Activated T-helper 17 cell treated with anti-CD3 and anti-CD28 coated beads, Interleukin-2, amount 50 U/mL, for 72 hours (primary cell): ENCODE measurements around the gene NEU4. TPM values are rescaled to one million over a fixed set of nuclear protein-coding genes. Genes with fewer than 3 reads are reported as not detected.
"Not testable (repeated sequence)": the region's sequence is repeated elsewhere in the genome, so short reads cannot be mapped to it uniquely, and the experiment has no call there.

Experiments used
- ATAC-seq: fragments of 150-1000 bp; cut with Tn5 transposase; replicated peaks from 2 replicates; pipeline ENCODE4 v1.10.0; 2021; ENCODE audit warnings: mild to moderate bottlenecking, moderate library complexity
- H3K27ac Mint-ChIP-seq: one replicate; pipeline ENCODE4 v1.8.0; 2022; ENCODE audit warnings: mixed read lengths
- H3K27me3 Mint-ChIP-seq: one replicate; pipeline ENCODE4 v1.8.0; 2022; ENCODE audit warnings: mixed read lengths
- H3K36me3 Mint-ChIP-seq: one replicate; pipeline ENCODE4 v1.8.0; 2022; ENCODE audit warnings: low read depth, mild to moderate bottlenecking, mixed read lengths
- H3K4me1 Mint-ChIP-seq: one replicate; pipeline ENCODE4 v1.8.0; 2022; ENCODE audit warnings: mixed read lengths
- H3K4me3 Mint-ChIP-seq: one replicate; pipeline ENCODE4 v1.8.0; 2022; ENCODE audit warnings: mild to moderate bottlenecking, mixed read lengths
- H3K9me3 Mint-ChIP-seq: one replicate; pipeline ENCODE4 v1.8.0; 2022; ENCODE audit warnings: mixed read lengths
- total RNA-seq, 2 donors: library from RNA; stranded (reverse); gene quantifications; one replicate each; pipeline ENCODE4 v1.2.3, GENCODE V29; 2022

Gene NEU4
- total RNA-seq, 2 donors from 2014 or later: 1.1 to 9.8 TPM

DNA sequence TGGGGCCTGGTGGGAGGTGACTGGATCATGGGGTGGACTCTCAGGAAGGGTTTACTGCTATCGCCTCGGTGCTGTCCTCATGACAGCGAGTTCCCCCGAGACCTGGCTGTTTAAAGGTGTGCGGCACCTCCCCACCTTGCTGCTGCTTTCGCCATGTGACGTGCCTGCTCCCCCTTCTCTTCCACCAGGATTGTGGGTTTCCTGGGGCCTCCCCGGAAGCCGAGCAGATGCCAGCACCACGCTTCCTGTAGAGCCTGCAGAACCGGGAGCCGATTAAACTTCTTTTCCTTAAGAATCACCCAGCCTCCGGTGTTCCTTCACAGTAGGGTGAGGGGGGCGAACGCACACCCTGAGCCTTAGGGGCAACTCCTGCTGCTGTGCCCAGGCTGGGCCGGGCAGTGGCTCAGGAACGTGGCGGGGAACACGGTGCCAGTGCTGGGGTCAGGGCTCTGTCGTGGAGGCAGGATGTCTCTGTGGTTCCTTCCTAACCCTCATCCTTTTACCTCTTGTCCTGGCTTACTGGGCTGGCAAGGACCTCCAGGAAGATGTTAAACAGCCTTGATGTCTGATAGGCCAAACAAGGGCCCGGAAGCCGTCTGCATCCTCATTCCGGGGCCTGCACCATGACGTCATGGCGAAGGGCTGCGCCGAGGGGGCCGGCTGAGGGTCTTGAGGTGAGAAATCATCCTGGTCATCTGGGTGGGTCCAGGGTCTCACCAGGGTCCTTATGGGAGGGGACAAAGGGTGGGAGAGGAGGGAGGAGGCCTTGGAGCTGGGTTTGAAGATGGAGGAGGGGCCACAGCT is 12.7 kb downstream of the NEU4 start:
- no peak for ATAC-seq
- H3K27me3 Mint-ChIP-seq: peaks cover 3% of the 10 kb centered on the region
- H3K27ac Mint-ChIP-seq: no peak overlapping the region
- H3K9me3 Mint-ChIP-seq: no peaks in the 10 kb centered on the region
- H3K36me3 Mint-ChIP-seq: no peaks in the 10 kb centered on the region
- peaks cover 14% of the 10 kb centered on the region for H3K4me1 Mint-ChIP-seq
- no peak overlapping the region for H3K4me3 Mint-ChIP-seq

DNA sequence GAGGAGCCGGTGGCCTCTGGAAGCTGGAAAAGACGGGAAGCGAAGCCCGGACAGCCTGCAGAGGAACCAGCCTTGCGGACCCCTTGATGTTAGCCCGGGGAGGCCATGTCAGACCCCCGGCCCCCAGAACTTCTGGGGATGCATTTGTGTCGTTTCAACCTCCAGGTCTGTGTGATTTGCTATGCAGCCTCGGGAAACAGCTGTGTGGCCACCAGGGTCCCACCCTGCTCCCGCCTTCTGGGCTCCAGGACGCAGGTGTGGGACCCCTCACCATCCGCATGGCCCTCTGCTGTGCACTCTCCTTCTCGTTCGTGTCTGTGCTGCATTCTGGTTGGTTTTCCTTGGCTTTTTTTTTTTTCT is 13.3 kb downstream of the NEU4 start:
- ATAC-seq: no peak
- peak overlapping the region; percentile 51 for H3K27ac Mint-ChIP-seq
- peaks cover 3% of the 10 kb centered on the region for H3K27me3 Mint-ChIP-seq

DNA sequence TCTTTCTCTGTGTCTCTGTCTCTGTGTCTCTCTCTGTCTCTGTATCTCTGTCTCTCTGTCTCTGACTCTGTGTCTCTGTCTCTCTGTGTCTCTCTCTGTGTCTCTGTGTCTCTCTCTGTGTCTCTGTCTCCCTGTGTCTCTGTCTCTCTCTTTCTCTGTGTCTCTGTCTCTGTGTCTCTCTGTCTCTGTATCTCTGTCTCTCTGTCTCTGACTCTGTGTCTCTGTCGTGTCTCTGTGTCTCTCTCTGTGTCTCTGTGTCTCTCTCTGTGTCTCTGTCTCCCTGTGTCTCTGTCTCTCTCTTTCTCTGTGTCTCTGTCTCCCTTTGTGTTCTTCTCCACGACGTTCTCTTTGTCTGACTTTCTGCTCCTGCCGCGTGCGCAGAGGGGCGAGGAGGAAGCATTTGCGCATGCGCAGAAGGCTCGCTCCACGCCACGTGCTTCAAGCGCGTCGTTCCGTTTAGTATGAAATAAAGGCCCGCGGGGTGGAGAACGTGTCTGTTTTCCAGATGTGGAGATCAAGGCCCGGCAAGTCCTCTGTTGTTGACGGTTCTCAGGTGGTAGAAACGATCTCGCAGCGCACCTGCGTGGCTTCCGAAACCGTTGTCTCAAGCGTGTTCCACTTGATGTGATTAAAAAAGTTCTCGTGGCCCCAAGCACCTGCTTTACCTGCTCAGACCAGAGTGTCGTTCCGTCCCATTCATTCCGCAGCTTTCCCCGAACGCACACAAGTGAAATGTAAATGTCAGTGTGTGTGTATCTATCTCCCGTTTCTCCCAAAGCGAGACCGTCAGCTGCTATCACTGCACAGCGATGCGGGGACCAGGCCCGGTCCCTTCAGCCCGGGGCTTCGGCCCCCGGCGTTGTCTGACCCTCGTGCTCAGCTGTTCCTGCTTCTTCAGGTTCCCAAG is 14.8 kb downstream of the NEU4 start:
- Mint-ChIP-seq H3K4me1 (peaks cover 14% of the 10 kb centered on the region), H3K27ac (peak overlapping the region; percentile 51)
- ATAC-seq, H3K4me3 Mint-ChIP-seq, H3K27me3 Mint-ChIP-seq, H3K9me3 Mint-ChIP-seq, H3K36me3 Mint-ChIP-seq: not testable (repeated sequence)

More for the DNA sequence above, 13.3 kb downstream of the NEU4 start:
- H3K9me3 Mint-ChIP-seq: peaks cover 3% of the 10 kb centered on the region
- no peak overlapping the region for H3K4me3 Mint-ChIP-seq
- peaks cover 14% of the 10 kb centered on the region for H3K4me1 Mint-ChIP-seq
- H3K36me3 Mint-ChIP-seq: no peaks in the 10 kb centered on the region

DNA sequence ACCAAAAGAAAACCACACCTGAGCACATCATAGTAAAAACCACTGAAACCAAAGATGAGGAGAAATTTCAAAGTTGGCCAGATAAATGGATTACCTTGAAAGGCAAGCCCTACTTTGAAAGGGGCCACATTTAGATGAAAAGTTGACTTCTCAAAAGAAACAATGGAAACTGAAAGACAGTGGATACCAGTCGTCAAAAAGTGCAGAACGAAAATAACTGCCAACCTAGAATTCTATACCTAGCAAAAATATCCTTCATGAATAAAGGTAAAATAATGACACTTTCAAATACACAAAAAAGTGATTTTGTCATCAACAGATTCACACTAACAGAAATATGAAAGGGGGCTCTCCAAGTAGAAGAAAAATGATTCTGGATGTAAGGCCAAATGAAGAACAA is 18.4 kb downstream of the NEU4 start:
- H3K4me3 Mint-ChIP-seq: no peak overlapping the region
- H3K27me3 Mint-ChIP-seq: peaks cover 8% of the 10 kb centered on the region
- H3K36me3 Mint-ChIP-seq: no peaks in the 10 kb centered on the region
- peaks cover 14% of the 10 kb centered on the region for H3K4me1 Mint-ChIP-seq
- H3K9me3 Mint-ChIP-seq: peaks cover 3% of the 10 kb centered on the region
- no peak for ATAC-seq
- no peak overlapping the region for H3K27ac Mint-ChIP-seq

DNA sequence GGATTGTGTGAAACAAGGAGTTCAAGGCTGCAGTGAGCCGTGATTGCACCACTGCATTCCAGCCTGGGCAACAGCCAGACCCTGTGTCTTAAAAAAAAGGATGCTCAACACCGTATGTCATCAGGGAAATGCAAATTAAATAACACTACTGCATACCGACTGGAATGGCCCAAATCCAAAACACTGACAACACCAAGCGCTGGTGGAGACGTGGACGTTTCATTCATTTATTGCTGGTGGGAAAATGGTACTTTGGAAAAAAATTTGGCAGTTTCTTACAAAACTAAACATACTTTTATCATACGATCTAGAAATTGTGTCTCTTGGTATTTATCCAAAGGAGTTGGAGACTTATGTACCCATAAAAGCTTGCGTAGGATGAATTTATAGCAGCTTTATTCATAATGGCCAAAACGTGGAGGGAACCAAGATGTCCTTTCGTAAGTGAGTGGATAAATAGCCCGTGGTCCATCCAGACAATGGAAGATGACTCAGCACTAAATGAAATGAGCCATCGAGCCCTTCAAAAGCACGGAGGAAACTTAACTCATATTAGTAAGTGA is 24.2 kb downstream of the NEU4 start:
- Mint-ChIP-seq H3K9me3 (no peaks in the 10 kb centered on the region), H3K36me3 (no peaks in the 10 kb centered on the region), H3K27me3 (peaks cover 8% of the 10 kb centered on the region), H3K27ac (no peak overlapping the region), H3K4me1 (no peaks in the 10 kb centered on the region), H3K4me3 (peak overlapping the region; percentile 29)
- no peak for ATAC-seq

DNA sequence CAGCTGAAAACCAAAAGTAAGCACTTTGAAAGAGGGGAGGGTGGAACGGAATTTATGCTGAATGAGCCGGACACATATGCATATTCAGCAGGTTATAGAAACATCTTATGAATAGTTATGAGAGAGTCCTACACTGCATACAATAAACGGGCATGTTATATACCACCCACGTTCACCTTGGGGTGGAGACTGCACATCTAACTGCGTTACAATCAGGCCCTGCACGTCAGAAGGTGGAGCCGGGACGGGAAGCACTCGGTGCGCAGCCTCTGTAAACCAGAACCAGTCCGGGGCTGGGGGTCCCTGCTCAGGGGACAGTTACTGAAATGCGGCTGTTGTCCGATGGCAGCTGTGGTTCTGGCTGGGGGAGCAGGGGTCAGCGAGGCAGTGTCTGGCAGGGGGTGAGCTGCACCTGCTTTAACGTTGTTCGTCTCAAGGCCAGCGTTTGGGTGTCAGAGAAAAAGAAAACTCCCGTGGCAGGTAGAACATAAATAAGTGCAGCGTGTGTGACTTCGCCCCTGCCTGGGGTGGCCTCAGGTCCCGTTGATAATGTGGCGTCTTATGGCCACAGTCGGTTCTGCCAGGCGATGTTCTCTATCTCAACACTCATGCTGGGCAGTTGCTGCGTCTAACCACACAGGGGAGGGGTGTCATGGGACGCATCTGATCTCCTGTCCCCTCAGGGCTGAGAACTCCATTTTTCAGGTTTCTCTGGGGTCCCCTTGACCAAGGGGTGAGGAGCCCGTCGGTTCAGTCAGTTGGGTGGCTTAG is 24.9 kb downstream of the NEU4 start:
- H3K36me3 Mint-ChIP-seq, H3K27ac Mint-ChIP-seq: not testable (repeated sequence)
- peaks cover 11% of the 10 kb centered on the region for H3K27me3 Mint-ChIP-seq

DNA sequence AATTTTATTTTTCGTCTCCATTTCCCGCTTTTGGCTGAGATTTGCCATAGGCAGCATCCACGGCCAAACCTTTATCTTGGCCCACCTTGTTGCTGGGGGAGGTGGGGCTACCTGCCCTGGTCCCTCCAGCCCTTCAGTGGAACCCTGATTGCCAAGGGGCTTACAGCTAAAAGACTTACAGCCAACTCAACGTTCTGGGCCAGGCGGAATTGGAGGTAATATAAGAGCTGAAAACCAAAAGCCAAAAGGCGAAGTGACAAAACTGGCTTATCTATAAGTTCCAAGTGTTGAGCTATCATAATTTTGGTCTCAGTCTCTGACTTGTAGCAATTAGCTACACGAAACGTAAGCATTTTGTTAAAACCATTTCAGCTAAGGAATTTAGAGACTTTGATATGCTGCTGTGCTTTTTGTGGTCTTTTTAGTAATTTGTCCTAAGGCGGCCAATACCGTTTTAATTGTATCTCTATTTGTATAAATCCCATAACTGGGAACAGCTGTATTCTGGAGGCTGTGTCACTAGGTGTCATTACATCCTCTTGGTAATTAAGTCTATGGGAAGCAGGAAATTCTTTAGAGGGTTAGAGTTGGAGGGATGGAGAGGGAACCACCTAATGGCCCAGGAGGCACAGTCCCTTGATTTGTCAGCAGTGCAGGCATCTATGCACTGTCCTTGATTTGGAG is 25.7 kb downstream of the NEU4 start:
- H3K36me3 Mint-ChIP-seq: no peaks in the 10 kb centered on the region
- no peaks in the 10 kb centered on the region for H3K9me3 Mint-ChIP-seq
- peaks cover 7% of the 10 kb centered on the region for H3K4me1 Mint-ChIP-seq
- no peak overlapping the region for H3K4me3 Mint-ChIP-seq
- no peak for ATAC-seq
- H3K27me3 Mint-ChIP-seq: peaks cover 11% of the 10 kb centered on the region
- H3K27ac Mint-ChIP-seq: no peak overlapping the region

More for the DNA sequence above, 24.9 kb downstream of the NEU4 start:
- peak overlapping the region; percentile 29 for H3K4me3 Mint-ChIP-seq
- ATAC-seq: peak; percentile 29
- not testable (repeated sequence) for H3K9me3 Mint-ChIP-seq, H3K4me1 Mint-ChIP-seq

DNA sequence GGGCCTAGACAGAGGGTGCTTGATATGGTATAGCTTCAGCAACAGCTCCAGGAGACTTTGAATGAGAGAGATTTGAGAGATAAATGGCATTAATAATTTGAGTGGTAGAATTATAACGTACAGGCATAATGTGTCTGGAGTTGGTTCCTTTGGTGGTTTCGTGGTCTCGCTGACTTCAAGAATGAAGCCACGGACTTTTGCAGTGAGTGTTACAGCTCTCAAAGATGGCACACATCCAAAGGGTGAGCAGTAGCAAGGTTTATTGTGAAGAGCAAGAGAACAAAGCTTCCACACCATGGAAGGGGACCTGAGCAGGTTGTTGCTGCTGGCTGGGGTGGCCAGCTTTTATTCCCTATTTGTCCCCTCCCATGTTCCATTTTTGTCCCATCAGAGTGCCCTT is 26.6 kb downstream of the NEU4 start:
- Mint-ChIP-seq H3K9me3 (no peaks in the 10 kb centered on the region), H3K4me3 (no peak overlapping the region), H3K4me1 (peaks cover 7% of the 10 kb centered on the region), H3K27me3 (peaks cover 11% of the 10 kb centered on the region), H3K27ac (no peak overlapping the region), H3K36me3 (no peaks in the 10 kb centered on the region)
- ATAC-seq: no peak

DNA sequence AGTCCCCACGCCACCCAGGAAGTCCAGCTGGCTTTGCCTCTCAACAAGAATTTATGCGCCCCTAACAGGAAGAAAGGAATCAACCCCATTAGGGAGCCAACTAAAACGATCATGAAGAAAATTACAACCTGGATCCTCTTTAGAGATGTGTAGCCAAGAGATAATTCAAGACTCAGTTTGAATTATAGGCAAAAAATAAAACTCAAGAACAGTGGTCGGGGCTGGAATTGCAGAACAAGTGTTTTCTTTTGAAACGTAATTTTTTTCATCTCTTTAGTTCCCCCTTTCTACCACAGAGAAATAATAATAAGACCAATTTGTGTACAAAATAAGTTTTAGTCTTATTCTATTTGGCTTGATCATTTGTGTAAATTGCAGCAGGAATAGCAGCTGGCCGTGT is 27.3 kb downstream of the NEU4 start:
- ATAC-seq: no peak
- Mint-ChIP-seq H3K36me3 (no peaks in the 10 kb centered on the region), H3K9me3 (no peaks in the 10 kb centered on the region), H3K4me3 (no peak overlapping the region), H3K4me1 (peaks cover 7% of the 10 kb centered on the region), H3K27me3 (peaks cover 11% of the 10 kb centered on the region), H3K27ac (no peak overlapping the region)

DNA sequence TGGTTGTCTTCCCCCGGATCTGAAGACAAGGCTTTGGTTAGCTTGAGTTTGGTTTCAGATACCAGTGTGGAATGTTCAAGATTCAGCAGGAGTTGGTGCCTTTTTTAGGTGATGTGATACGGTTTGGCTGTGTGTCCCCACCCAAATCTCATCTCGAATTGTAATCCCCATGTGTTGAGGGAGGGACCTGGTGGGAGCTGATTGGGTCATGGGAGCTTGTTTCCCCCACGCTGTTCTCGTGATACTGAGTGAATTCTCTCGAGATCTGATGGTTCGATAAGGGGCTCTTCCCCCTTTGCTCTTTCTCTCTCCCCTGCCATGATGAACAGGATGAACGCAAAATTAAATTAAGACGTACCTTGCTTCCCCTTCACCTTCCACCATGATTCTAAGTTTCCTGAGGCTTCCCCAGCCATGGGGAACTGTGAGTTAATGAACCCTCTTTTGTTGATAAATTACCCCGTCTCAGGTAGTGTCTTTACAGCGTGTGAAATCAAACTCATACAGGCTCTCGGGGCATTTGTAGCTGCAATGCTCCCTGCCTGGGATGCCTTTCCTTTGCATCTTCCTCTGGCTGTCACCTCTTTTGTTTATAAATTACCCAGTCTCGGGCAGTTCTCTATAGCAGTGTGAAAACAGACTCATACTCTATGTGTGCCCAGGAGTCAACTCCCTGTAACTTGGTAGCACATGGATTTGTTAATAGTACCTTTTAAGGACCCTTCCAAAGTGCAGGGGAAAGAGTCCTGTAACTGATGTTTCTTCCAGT is 28.4 kb downstream of the NEU4 start:
- H3K27ac Mint-ChIP-seq: no peak overlapping the region
- H3K4me1 Mint-ChIP-seq: peaks cover 7% of the 10 kb centered on the region
- no peak for ATAC-seq
- no peaks in the 10 kb centered on the region for H3K36me3 Mint-ChIP-seq
- H3K27me3 Mint-ChIP-seq: peaks cover 6% of the 10 kb centered on the region
- no peak overlapping the region for H3K4me3 Mint-ChIP-seq
- no peaks in the 10 kb centered on the region for H3K9me3 Mint-ChIP-seq

DNA sequence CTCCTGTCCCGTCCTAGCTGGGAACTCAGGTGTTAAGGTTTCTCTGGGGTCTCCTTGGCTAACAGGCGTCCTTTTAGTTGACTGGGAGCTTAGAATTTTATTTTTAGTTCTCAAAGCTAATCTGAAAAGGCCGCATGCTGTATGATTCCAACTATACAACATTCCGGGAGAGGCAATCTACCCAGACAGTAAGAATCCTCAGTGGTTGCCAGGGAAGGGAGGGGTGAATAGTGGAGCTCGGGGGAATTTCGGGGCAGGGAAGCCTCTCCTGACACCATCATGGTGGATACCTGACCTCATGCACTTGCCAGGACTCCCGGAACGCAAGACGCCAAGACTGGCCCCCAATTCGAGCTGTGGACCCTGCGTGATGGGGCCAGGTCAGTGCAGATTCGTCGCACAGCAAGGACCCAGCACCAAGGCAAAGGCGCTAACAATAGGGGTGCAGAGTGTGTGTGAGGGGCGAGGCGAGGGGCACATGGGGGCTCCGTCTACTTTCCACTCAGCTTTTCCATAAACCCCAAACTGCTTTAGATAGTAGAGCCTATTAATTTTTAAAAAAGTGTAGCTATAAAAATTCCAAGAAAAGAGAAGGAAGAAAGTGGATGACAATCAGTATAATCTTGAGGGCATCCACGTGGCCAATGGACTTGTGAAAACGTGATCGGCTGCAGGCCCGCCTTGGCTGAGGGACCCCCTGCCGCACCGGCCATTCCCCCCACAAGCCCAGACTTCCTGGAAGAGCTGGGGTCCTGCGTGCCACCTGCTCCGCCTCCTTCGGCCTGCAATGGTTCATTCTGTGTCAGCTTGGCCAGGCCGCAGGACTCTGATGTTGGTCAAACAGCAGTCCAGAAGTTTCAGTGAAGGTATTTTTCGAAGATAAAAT is 32.4 kb downstream of the NEU4 start:
- H3K36me3 Mint-ChIP-seq: peaks cover 22% of the 10 kb centered on the region
- H3K4me3 Mint-ChIP-seq: no peak overlapping the region
- peaks cover 6% of the 10 kb centered on the region for H3K27me3 Mint-ChIP-seq
- peaks cover 28% of the 10 kb centered on the region for H3K4me1 Mint-ChIP-seq
- H3K27ac Mint-ChIP-seq: no peak overlapping the region
- H3K9me3 Mint-ChIP-seq: no peaks in the 10 kb centered on the region
- ATAC-seq: no peak

DNA sequence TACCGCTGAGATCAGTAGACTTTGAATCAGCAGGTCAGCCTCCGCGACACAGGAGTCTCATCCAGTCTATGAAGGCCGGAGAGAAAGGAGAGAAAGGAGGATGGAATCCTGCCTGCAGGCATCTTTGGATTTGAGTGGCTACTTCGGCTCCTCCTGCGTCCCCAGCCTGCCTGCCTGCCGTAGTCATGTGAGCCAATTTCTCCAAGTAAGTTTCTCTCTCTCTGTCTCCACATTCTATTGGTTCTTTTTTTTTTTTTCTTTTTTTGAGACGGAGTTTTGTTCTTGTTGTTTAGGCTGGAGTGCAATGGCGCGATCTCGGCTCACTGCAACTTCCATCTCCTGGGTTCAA is 33.0 kb downstream of the NEU4 start:
- no peak for ATAC-seq
- Mint-ChIP-seq H3K27ac (no peak overlapping the region), H3K4me3 (no peak overlapping the region), H3K4me1 (peaks cover 31% of the 10 kb centered on the region), H3K27me3 (peaks cover 6% of the 10 kb centered on the region), H3K36me3 (peaks cover 25% of the 10 kb centered on the region), H3K9me3 (no peaks in the 10 kb centered on the region)
